Caco-2 (cell line): Measurements from ENCODE around the gene SPRR3. TPM values are rescaled to one million over a fixed set of nuclear protein-coding genes. Genes with fewer than 3 reads are reported as not detected.

Experiments used
- BruUV-seq: library from RNA; stranded (reverse); fragments of 400-500 nt; replicated peaks from 2 replicates; lab custom pipeline; 2021; lab: Mats Ljungman, UMichigan
- CTCF ChIA-PET: fragments of 300-600 bp; sonication (Branson Sonifier 250); formaldehyde crosslinking; loops from one replicate; lab custom pipeline; 2022; ENCODE audit warnings: antibody characterized with exemption; lab: Charles Lee
- POLR2A ChIA-PET: fragments of 300-600 bp; sonication (Branson Sonifier 250); formaldehyde crosslinking; loops from one replicate; lab custom pipeline; 2022; ENCODE audit warnings: antibody characterized with exemption; lab: Charles Lee
- DNase-seq, 2 experiments: peaks; one replicate each; pipeline versions ENCODE4 v3.0.0 to v3.0.0-alpha.2; 2020 to 2022
- H3K27me3 ChIP-seq: replicated peaks from 2 replicates; pipeline ENCODE4 v1.6.0; 2011; ENCODE audit warnings: low read length; ENCODE audit not compliant: control insufficient read depth, insufficient read depth
- H3K36me3 ChIP-seq: 2 replicates; pipeline ENCODE4 v1.5.1; 2011; ENCODE audit warnings: low read length; ENCODE audit not compliant: control insufficient read depth, insufficient read depth
- H3K4me1 ChIP-seq: fragments of 250-450 bp; sonication (Bioruptor Pico); 2 replicates; pipeline ENCODE4 v1.5.1; 2020; ENCODE audit warnings: mild to moderate bottlenecking
- H3K4me3 ChIP-seq: 2 replicates; pipeline ENCODE4 v1.5.1; 2011; ENCODE audit warnings: low read depth, mild to moderate bottlenecking, control low read depth, low read length
- H3K9me3 ChIP-seq: fragments of 250-450 bp; sonication (Bioruptor Pico); 2 replicates; pipeline ENCODE4 v1.5.1; 2020; ENCODE audit warnings: mild to moderate bottlenecking, moderate library complexity
- H3K27ac Mint-ChIP-seq: one replicate; pipeline ENCODE4 v1.8.0; 2022; ENCODE audit warnings: mixed read lengths; ENCODE audit not compliant: unreplicated experiment
- H3K27me3 Mint-ChIP-seq: one replicate; pipeline ENCODE4 v1.8.0; 2022; ENCODE audit warnings: mixed read lengths; ENCODE audit not compliant: insufficient read depth, unreplicated experiment
- H3K36me3 Mint-ChIP-seq: one replicate; pipeline ENCODE4 v1.8.0; 2022; ENCODE audit warnings: mild to moderate bottlenecking, mixed read lengths; ENCODE audit not compliant: insufficient read depth, unreplicated experiment
- H3K4me1 Mint-ChIP-seq: one replicate; pipeline ENCODE4 v1.8.0; 2022; ENCODE audit warnings: low read depth, mixed read lengths; ENCODE audit not compliant: unreplicated experiment
- H3K4me3 Mint-ChIP-seq: one replicate; pipeline ENCODE4 v1.8.0; 2022; ENCODE audit warnings: mild to moderate bottlenecking, moderate library complexity, mixed read lengths; ENCODE audit not compliant: unreplicated experiment
- H3K9me3 Mint-ChIP-seq: one replicate; pipeline ENCODE4 v1.8.0; 2022; ENCODE audit warnings: mixed read lengths; ENCODE audit not compliant: unreplicated experiment
- CTCF ChIP-seq, 2 experiments: fragments of 200-600 bp in 1 of 2; IDR thresholded peaks; 1 replicate in 1 of 2; 2 replicates in 1 of 2; pipeline versions ENCODE4 v1.5.1 to v1.8.0; 2011 to 2022; ENCODE audit warnings: antibody characterized with exemption in 1 of 2, control low read depth in 1 of 2, inconsistent platforms in 1 of 2, low read depth in 1 of 2, low read length in 1 of 2, mild to moderate bottlenecking in 1 of 2, moderate library complexity in 1 of 2; ENCODE audit not compliant: insufficient read depth in 1 of 2, severe bottlenecking in 1 of 2, unreplicated experiment in 1 of 2
- intact Hi-C: fragments of 100-400 bp; cut with micrococcal nuclease; formaldehyde crosslinking; loops from one replicate; pipeline ENCODE4 v1.10.0; 2022; ENCODE audit not compliant: unreplicated experiment
- total RNA-seq: library from RNA; stranded (reverse); gene quantifications from 2 replicates; pipeline ENCODE4 v1.2.3, GENCODE V29; 2022

The SPRR3 gene
- total RNA-seq, 1 experiment from 2014 or later = 0.70 TPM

GRCh38 chr1:152968248-152968647 lies 33.3 kb upstream of the SPRR3 start:
- BruUV-seq = no TSS peak
- CTCF ChIA-PET = no interaction called here
- Histone ChIP-seq H3K4me1 (no peaks in the 10 kb centered on the region), H3K27me3 (peaks cover 1% of the 10 kb centered on the region), H3K9me3 (no peaks in the 10 kb centered on the region), H3K4me3 (no peak overlapping the region), H3K36me3 (no peaks in the 10 kb centered on the region)
- no peak for TF ChIP-seq CTCF (IDR thresholded peaks at IDR 0.05; ENCODE audit: insufficient read depth in 1 of 2, low read depth in 1 of 2, low read length in 1 of 2, severe bottlenecking in 1 of 2, unreplicated experiment in 1 of 2)
- Mint-ChIP-seq H3K27ac (no peak overlapping the region), H3K36me3 (no peaks in the 10 kb centered on the region), H3K27me3 (peaks cover 9% of the 10 kb centered on the region), H3K4me3 (no peak overlapping the region), H3K4me1 (no peaks in the 10 kb centered on the region), H3K9me3 (no peaks in the 10 kb centered on the region)
- POLR2A ChIA-PET = no interaction called here
- intact Hi-C loops = no loop called here
- no peak for DNase-seq

GRCh38 chr1:152969036-152969435 lies 32.5 kb upstream of the SPRR3 start:
- POLR2A ChIA-PET = no interaction called here
- H3K4me3 Mint-ChIP-seq = no peak overlapping the region
- H3K27me3 Mint-ChIP-seq = peaks cover 6% of the 10 kb centered on the region
- TF ChIP-seq CTCF (IDR thresholded peaks at IDR 0.05; ENCODE audit: insufficient read depth in 1 of 2, low read depth in 1 of 2, low read length in 1 of 2, severe bottlenecking in 1 of 2, unreplicated experiment in 1 of 2) = no peak
- DNase-seq = no peak
- no peaks in the 10 kb centered on the region for H3K4me1 Mint-ChIP-seq
- no TSS peak for BruUV-seq
- no peaks in the 10 kb centered on the region for H3K4me1 ChIP-seq
- no peaks in the 10 kb centered on the region for H3K9me3 ChIP-seq
- H3K36me3 Mint-ChIP-seq = no peaks in the 10 kb centered on the region
- H3K9me3 Mint-ChIP-seq = no peaks in the 10 kb centered on the region
- peaks cover 1% of the 10 kb centered on the region for H3K27me3 ChIP-seq
- no peak overlapping the region for H3K27ac Mint-ChIP-seq
- H3K36me3 ChIP-seq = no peaks in the 10 kb centered on the region
- no peak overlapping the region for H3K4me3 ChIP-seq
- intact Hi-C loops = no loop called here
- CTCF ChIA-PET = no interaction called here

- POLR2A ChIA-PET = no interaction called here
- Mint-ChIP-seq H3K27me3 (peaks cover 6% of the 10 kb centered on the region), H3K27ac (no peak within 1 kb of the TSS), H3K9me3 (no peaks in the 10 kb centered on the region), H3K4me3 (no peak within 1 kb of the TSS), H3K36me3 (no peaks in the 10 kb centered on the region), H3K4me1 (no peaks in the 10 kb centered on the region)
- H3K9me3 ChIP-seq = no peaks in the 10 kb centered on the region
- no peak within 1 kb of the TSS for H3K4me3 ChIP-seq
- intact Hi-C loops = no loop called here
- H3K4me1 ChIP-seq = no peaks in the 10 kb centered on the region
- CTCF ChIA-PET = no interaction called here
- H3K36me3 ChIP-seq = no peaks in the 10 kb centered on the region
- DNase-seq = no peak
- no peak for TF ChIP-seq CTCF (IDR thresholded peaks at IDR 0.05; ENCODE audit: insufficient read depth in 1 of 2, low read depth in 1 of 2, low read length in 1 of 2, severe bottlenecking in 1 of 2, unreplicated experiment in 1 of 2)
- BruUV-seq = no TSS peak
- no peaks in the 10 kb centered on the region; the same call in 1 of the 2 replicates for H3K27me3 ChIP-seq
Measured at GRCh38 chr1:152970495-152970894, 31.1 kb upstream of the SPRR3 start, which contains the start of gene SPRR4. Gene SPRR4 (plus strand): TSS chr1:152970648. CDS start chr1:152971891, 1,243 bp downstream.
